ENCODE measurements around the gene LDLRAD4.

DNA sequence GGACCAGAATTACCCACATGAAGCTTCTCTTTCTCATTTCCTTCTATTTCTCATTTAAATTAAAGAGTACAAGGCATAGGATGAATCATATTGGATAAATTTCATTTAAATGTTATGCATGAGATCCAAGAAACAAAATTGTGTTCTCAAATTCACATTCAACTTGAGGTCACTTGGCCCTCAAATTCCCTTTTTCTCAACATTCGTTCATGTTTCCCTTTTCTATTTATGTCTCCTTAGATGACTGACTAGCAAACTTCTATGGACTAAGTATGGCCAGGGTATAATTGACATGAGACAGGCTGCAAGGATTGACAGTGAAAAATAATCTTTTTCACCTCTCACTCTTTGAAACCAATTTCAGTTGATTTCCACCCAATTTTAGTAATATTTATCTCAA is 4.0 kb upstream of the LDLRAD4 start:
- TF ChIP-seq, protein P1, sequence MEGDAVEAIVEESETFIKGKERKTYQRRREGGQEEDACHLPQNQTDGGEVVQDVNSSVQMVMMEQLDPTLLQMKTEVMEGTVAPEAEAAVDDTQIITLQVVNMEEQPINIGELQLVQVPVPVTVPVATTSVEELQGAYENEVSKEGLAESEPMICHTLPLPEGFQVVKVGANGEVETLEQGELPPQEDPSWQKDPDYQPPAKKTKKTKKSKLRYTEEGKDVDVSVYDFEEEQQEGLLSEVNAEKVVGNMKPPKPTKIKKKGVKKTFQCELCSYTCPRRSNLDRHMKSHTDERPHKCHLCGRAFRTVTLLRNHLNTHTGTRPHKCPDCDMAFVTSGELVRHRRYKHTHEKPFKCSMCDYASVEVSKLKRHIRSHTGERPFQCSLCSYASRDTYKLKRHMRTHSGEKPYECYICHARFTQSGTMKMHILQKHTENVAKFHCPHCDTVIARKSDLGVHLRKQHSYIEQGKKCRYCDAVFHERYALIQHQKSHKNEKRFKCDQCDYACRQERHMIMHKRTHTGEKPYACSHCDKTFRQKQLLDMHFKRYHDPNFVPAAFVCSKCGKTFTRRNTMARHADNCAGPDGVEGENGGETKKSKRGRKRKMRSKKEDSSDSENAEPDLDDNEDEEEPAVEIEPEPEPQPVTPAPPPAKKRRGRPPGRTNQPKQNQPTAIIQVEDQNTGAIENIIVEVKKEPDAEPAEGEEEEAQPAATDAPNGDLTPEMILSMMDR (IDR thresholded peaks at IDR 0.05), result no peak
- TF ChIP-seq EZH2 (IDR thresholded peaks at IDR 0.05; ENCODE audit: borderline replicate concordance, insufficient read depth, low read depth, low read length, poor library complexity, severe bottlenecking), result no peak
